Activated CD8-positive, alpha-beta T cell treated with anti-CD3 and anti-CD28 coated beads, Interleukin-2, amount 10 ng/mL, durations not matched to agents 7 days and 5 days (primary cell): ENCODE measurements around the gene SLC7A11. TPM values are rescaled to one million over a fixed set of nuclear protein-coding genes. Genes with fewer than 3 reads are reported as not detected.

Source experiments
- ATAC-seq: fragments of 150-1000 bp; cut with Tn5 transposase; one replicate; pipeline ENCODE4 v1.10.0; 2021; ENCODE audit warnings: moderate library complexity
- CTCF ChIA-PET: fragments of 350-600 bp; sonication (Branson Sonifier 250); formaldehyde crosslinking; loops from one replicate; lab custom pipeline; 2021; ENCODE audit warnings: antibody characterized with exemption; lab: Charles Lee
- POLR2A ChIA-PET: fragments of 350-600 bp; sonication (Branson Sonifier 250); formaldehyde crosslinking; loops from one replicate; lab custom pipeline; 2021; ENCODE audit warnings: antibody characterized with exemption; lab: Charles Lee
- DNase-seq: peaks from one replicate; pipeline ENCODE4 v3.0.0-alpha.2; 2020
- H3K27ac Mint-ChIP-seq: one replicate; pipeline ENCODE4 v1.8.0; 2021; ENCODE audit warnings: mild to moderate bottlenecking, mixed read lengths
- H3K27me3 Mint-ChIP-seq: one replicate; pipeline ENCODE4 v1.8.0; 2021; ENCODE audit warnings: low read depth, mixed read lengths
- H3K36me3 Mint-ChIP-seq: one replicate; pipeline ENCODE4 v1.8.0; 2021; ENCODE audit warnings: low read depth, mixed read lengths
- H3K4me1 Mint-ChIP-seq: one replicate; pipeline ENCODE4 v1.8.0; 2021; ENCODE audit warnings: low read depth, mixed read lengths
- H3K4me3 Mint-ChIP-seq: one replicate; pipeline ENCODE4 v1.8.0; 2021; ENCODE audit warnings: mild to moderate bottlenecking, mixed read lengths
- H3K9me3 Mint-ChIP-seq: one replicate; pipeline ENCODE4 v1.8.0; 2022; ENCODE audit warnings: mixed read lengths; ENCODE audit not compliant: insufficient read depth
- total RNA-seq, 2 experiments: library from RNA; stranded (reverse); gene quantifications; one replicate each; pipeline ENCODE4 v1.2.3, GENCODE V29; 2021

SLC7A11 gene
- total RNA-seq, 2 experiments from 2014 or later, result 1.2 to 1.4 TPM

DNA sequence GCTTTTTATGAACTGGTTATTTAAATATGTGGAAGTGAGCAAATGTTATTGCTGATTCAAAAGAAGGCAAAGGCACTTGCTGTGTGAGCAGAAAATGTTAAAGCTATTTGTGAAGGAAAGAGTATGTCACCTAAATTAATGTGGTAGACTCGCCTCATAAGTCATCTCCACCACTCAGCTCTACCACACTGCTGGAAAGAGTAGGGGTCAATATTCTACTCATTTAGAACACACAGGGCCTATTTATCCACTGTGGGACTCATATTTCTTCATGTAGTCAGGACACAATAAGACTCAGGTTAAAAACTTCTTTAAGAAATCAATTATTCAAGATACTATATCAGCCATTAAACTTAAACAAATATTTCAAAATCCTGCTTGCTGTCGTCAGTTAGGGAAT lies 106.5 kb downstream of the SLC7A11 start:
- Mint-ChIP-seq H3K36me3 (no peaks in the 10 kb centered on the region), H3K4me1 (no peaks in the 10 kb centered on the region), H3K9me3 (peaks cover 9% of the 10 kb centered on the region), H3K4me3 (no peak overlapping the region), H3K27me3 (no peaks in the 10 kb centered on the region), H3K27ac (no peak overlapping the region)
- CTCF ChIA-PET, result no interaction called here
- POLR2A ChIA-PET, result no interaction called here
- ATAC-seq (no peak), DNase-seq (no peak)

- no peaks in the 10 kb centered on the region for H3K4me1 Mint-ChIP-seq
- no peak overlapping the region for H3K4me3 Mint-ChIP-seq
- DNase-seq, result no peak
- no peaks in the 10 kb centered on the region for H3K27me3 Mint-ChIP-seq
- H3K9me3 Mint-ChIP-seq, result no peaks in the 10 kb centered on the region
- ChIA-PET POLR2A (no interaction called here), CTCF (no interaction called here)
- no peaks in the 10 kb centered on the region for H3K36me3 Mint-ChIP-seq
- no peak for ATAC-seq
- H3K27ac Mint-ChIP-seq, result no peak overlapping the region
These were observed 123.9 kb downstream of the SLC7A11 start for GRCh38 chr4:138118270-138118669.

DNA sequence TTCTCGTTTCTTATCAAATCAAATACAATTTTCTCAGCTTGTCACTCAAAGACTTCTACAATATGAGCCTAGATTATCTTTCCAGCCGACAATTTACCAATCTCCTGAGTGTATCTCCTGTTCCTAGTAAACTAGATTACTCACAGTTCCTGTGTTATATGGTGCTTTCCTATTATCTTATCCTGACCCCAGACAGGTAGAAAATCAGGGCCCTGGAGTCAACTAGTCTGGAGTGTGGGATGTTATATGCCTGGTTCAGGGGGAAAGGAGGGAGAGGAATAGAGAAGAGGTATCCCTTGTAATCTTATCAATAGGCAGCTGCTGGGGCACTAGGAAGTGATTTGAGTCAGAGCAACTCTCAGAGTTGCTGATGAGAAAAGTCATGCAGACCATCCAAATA lies 127.1 kb downstream of the SLC7A11 start:
- POLR2A ChIA-PET, result no interaction called here

GRCh38 chr4:138114434-138114833 lies 127.7 kb downstream of the SLC7A11 start:
- Mint-ChIP-seq H3K36me3 (no peaks in the 10 kb centered on the region), H3K4me3 (no peak overlapping the region), H3K9me3 (no peaks in the 10 kb centered on the region), H3K27me3 (no peaks in the 10 kb centered on the region), H3K4me1 (no peaks in the 10 kb centered on the region), H3K27ac (no peak overlapping the region)
- ATAC-seq (no peak), DNase-seq (no peak)
- ChIA-PET POLR2A (no interaction called here), CTCF (no interaction called here)

More for the DNA sequence above, 127.1 kb downstream of the SLC7A11 start:
- no peaks in the 10 kb centered on the region for H3K27me3 Mint-ChIP-seq
- no peak overlapping the region for H3K27ac Mint-ChIP-seq
- no peak for DNase-seq
- H3K4me3 Mint-ChIP-seq, result no peak overlapping the region
- CTCF ChIA-PET, result no interaction called here
- H3K4me1 Mint-ChIP-seq, result no peaks in the 10 kb centered on the region
- H3K36me3 Mint-ChIP-seq, result no peaks in the 10 kb centered on the region
- no peaks in the 10 kb centered on the region for H3K9me3 Mint-ChIP-seq
- no peak for ATAC-seq
